AG04450 (cell line): Measurements from ENCODE around the gene TBXA2R. TPM values are rescaled to one million over a fixed set of nuclear protein-coding genes. Genes with fewer than 3 reads are reported as not detected.

Experiments used
- CTCF ChIA-PET: fragments of 300-600, 350-600 bp; formaldehyde crosslinking; extraction: SDS; loops from one replicate; lab custom pipeline; 2022; ENCODE audit warnings: antibody characterized with exemption, inconsistent platforms; lab: Charles Lee
- POLR2A ChIA-PET: fragments of 350-600 bp; formaldehyde crosslinking; extraction: SDS; loops from one replicate; lab custom pipeline; 2021; ENCODE audit warnings: antibody characterized with exemption, inconsistent platforms; lab: Yijun Ruan, JAX
- DNase-seq: peaks from one replicate; pipeline ENCODE4 v3.0.0-alpha.2; 2011; ENCODE audit warnings: low read depth, low spot score
- H3K27ac ChIP-seq: one replicate; pipeline ENCODE4 v1.5.1; 2012; ENCODE audit warnings: low read depth, low read length, control low read depth
- H3K27me3 ChIP-seq: one replicate; pipeline ENCODE4 v1.6.0; 2012; ENCODE audit warnings: low read length; ENCODE audit not compliant: control insufficient read depth, insufficient read depth
- H3K4me3 ChIP-seq: 2 replicates; pipeline ENCODE4 v1.5.1; 2011; ENCODE audit warnings: mild to moderate bottlenecking, low read depth, low read length, control low read depth
- H3K9me3 ChIP-seq: 2 replicates; pipeline ENCODE4 v1.5.1; 2012; ENCODE audit warnings: low read length; ENCODE audit not compliant: control insufficient read depth, insufficient read depth
- polyA plus RNA-seq: library from polyadenylated mRNA; depleted of rRNA; stranded (reverse); fragments of >200 nt; gene quantifications from 2 replicates; pipeline ENCODE4 v1.2.3, GENCODE V29; 2011
- TF ChIP-seq, protein P1 (sequence below): IDR thresholded peaks from 2 replicates; pipeline ENCODE4 v1.5.1; 2011; ENCODE audit warnings: low read depth, low read length, control low read depth, inconsistent platforms

Gene TBXA2R
- polyA plus RNA-seq, 1 experiment = 0.84 TPM

DNA sequence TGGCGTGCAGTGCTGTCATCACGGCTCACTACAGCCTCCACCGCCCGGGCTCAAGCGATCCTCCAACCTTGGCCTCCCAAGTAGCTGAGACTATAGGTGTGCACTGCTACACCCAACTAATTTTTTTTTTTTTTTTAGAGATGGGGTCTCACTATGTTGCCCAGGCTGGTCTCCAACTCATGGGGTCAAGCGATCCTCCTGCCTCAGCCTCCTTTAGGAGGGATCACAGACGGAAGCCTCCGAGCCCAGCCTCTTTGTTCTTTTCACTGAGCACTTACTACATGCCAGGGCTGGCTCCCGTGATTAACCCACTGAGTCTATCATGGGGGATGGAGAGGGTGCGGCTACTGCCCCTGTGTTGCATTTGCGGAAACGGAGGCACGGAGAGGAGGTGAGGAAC, 32.8 kb upstream of the TBXA2R start:
- Histone ChIP-seq H3K4me3 (no peak overlapping the region), H3K27me3 (no peaks in the 10 kb centered on the region), H3K9me3 (no peaks in the 10 kb centered on the region; the same call in 1 of the 2 replicates), H3K27ac (no peak overlapping the region)
- POLR2A ChIA-PET = no interaction called here
- no peak for DNase-seq
- CTCF ChIA-PET = interaction anchor here (0.6 kb wide), 1 partner anchor 174 kb away, joined by 3 read pairs; no protein-coding TSS in a partner anchor
- TF ChIP-seq, protein P1, sequence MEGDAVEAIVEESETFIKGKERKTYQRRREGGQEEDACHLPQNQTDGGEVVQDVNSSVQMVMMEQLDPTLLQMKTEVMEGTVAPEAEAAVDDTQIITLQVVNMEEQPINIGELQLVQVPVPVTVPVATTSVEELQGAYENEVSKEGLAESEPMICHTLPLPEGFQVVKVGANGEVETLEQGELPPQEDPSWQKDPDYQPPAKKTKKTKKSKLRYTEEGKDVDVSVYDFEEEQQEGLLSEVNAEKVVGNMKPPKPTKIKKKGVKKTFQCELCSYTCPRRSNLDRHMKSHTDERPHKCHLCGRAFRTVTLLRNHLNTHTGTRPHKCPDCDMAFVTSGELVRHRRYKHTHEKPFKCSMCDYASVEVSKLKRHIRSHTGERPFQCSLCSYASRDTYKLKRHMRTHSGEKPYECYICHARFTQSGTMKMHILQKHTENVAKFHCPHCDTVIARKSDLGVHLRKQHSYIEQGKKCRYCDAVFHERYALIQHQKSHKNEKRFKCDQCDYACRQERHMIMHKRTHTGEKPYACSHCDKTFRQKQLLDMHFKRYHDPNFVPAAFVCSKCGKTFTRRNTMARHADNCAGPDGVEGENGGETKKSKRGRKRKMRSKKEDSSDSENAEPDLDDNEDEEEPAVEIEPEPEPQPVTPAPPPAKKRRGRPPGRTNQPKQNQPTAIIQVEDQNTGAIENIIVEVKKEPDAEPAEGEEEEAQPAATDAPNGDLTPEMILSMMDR = no peak

DNA sequence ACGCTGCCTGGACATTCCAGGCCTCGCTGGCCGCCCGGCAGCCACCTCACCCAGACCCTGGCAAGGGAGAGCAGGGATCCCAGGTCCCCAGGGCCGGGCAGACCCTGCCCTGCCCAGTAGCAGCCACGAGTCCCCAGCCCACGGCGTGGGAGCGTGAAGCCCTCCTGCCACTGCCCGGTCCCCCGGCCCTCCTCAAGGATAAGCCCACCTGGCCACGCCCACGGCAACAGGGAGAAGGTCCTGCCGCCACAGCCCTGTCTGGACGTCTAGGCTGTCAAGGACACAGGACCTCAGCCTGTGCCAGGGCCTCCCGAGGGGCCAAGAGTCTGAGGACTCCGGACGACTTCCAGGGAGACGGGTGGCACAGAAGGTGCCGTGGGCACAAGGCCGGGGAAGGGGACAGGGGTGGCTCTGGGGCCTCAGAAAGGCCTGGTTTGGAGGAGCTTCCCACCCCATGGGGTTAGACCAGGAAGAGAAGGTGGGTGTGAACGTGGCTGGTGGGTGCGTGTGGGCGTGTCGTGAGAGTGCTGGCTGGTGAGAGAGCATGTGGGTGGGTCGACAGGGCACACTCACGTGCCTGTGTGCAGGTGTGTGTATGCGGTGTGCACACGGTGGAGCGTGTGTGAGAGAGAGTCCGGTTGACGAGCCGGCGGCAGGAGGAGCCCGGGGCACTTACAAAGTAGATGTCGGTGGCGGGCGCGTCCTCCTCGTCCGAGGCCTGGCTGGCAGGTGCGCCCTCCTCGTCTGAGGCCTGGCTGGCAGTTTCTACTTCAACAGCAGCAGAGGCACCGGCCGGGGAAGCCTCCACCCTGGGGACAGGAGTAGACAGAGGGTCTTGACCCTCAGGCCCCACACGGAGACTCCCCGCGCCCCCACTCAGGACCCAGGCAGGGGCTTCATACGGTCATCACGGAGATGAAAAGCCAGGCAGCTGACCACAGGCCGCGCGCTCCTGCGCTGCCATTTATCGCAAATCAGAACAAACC, 31.8 kb upstream of the TBXA2R start:
- no peak overlapping the region for H3K4me3 ChIP-seq
- ChIA-PET CTCF (no interaction called here), POLR2A (no interaction called here)
- no peak for DNase-seq
- TF ChIP-seq, protein P1 = no peak
- H3K27ac ChIP-seq = no peak overlapping the region
- H3K9me3 ChIP-seq = no peaks in the 10 kb centered on the region; the same call in 1 of the 2 replicates
- H3K27me3 ChIP-seq = no peaks in the 10 kb centered on the region

GRCh38 chr19:3637621-3638020, 30.9 kb upstream of the TBXA2R start:
- H3K4me3 ChIP-seq = no peak overlapping the region
- H3K27me3 ChIP-seq = no peaks in the 10 kb centered on the region
- no peak overlapping the region for H3K27ac ChIP-seq
- CTCF ChIA-PET = no interaction called here
- TF ChIP-seq, protein P1 = no peak
- no peak for DNase-seq
- POLR2A ChIA-PET = no interaction called here
- no peaks in the 10 kb centered on the region; the same call in 1 of the 2 replicates for H3K9me3 ChIP-seq

DNA sequence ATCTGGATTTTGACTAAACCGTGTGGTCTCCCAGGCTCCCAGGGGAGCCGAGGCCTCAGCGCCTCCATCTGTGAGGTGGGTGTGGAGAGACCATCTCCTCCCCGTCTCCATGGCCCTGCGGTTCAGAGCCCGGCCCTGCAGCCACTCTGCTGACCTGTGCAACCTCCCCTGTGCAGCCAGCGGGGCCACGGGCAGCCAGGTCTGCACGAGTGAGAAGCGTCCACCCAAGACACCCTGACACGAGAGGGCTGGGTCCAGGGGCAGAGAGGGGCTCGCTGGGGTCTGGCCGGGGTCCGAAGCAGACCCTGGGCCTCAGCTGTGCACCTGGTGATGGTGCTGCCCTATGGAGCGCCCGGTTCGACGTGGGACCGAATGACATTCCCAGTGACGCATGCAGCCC, 30.3 kb upstream of the TBXA2R start:
- no peaks in the 10 kb centered on the region for H3K27me3 ChIP-seq
- H3K4me3 ChIP-seq = no peak overlapping the region
- no peak for DNase-seq
- POLR2A ChIA-PET = no interaction called here
- no peaks in the 10 kb centered on the region; the same call in 1 of the 2 replicates for H3K9me3 ChIP-seq
- CTCF ChIA-PET = no interaction called here
- no peak overlapping the region for H3K27ac ChIP-seq
- TF ChIP-seq, protein P1 = no peak

DNA sequence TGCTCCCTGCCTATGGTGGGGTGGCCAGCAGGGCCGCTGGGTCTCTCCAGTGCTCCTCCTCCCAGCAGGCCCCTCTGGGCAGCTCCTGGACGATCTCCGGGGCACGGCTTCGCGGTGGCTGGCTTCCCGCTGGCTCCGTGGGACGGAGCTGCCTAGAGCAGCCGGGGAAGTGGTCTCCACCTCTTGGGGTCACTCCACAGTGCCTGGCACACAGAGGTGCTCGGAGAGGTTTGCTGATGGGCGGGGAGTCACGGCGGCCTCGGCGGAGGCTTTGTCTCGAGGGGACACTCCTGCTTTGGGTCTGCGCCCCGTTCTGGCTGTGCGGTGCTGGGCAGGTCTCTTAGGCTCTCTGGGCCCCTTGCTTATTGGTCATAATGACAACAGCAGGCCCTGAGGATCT, 29.8 kb upstream of the TBXA2R start:
- TF ChIP-seq, protein P1 = no peak
- H3K27ac ChIP-seq = no peak overlapping the region
- ChIA-PET POLR2A (no interaction called here), CTCF (no interaction called here)
- H3K9me3 ChIP-seq = no peaks in the 10 kb centered on the region; the same call in 1 of the 2 replicates
- H3K4me3 ChIP-seq = no peak overlapping the region
- no peaks in the 10 kb centered on the region for H3K27me3 ChIP-seq
- DNase-seq = no peak
